IMR-90 (cell line): ENCODE measurements around the gene DUSP16. TPM values are rescaled to one million over a fixed set of nuclear protein-coding genes. Genes with fewer than 3 reads are reported as not detected.

Experiments
- ATAC-seq: fragments of 200-7000 bp; cut with Tn5 transposase; 2 replicates; pipeline ENCODE4 v1.9.1; 2020; ENCODE audit warnings: low read depth, mild to moderate bottlenecking, moderate library complexity
- BruUV-seq: library from RNA; stranded (reverse); fragments of 400-500 nt; replicated peaks from 2 replicates; lab custom pipeline; 2021; lab: Mats Ljungman, UMichigan
- CTCF ChIA-PET: fragments of 300-600 bp; formaldehyde crosslinking; extraction: SDS; loops from one replicate; lab custom pipeline; 2021; ENCODE audit warnings: antibody characterized with exemption; lab: Yijun Ruan, JAX
- POLR2A ChIA-PET: fragments of 300-600 bp; sonication (Branson Sonifier 250); formaldehyde crosslinking; loops from one replicate; lab custom pipeline; 2022; ENCODE audit warnings: antibody characterized with exemption; ENCODE audit not compliant: unreplicated experiment; lab: Charles Lee
- DNase-seq: peaks from one replicate; pipeline ENCODE4 v3.0.0; 2013
- H2AFZ ChIP-seq: replicated peaks from 2 replicates; pipeline ENCODE3; 2013; ENCODE audit warnings: low read length, mild to moderate bottlenecking; ENCODE audit not compliant: poor library complexity
- H2AK5ac ChIP-seq: 2 replicates; pipeline ENCODE4 v1.6.1; 2013; ENCODE audit warnings: low read depth, low read length, inconsistent platforms
- H2AK9ac ChIP-seq: replicated peaks from 2 replicates; pipeline ENCODE3; 2013; ENCODE audit warnings: mild to moderate bottlenecking, low read depth, low read length, moderate library complexity; ENCODE audit not compliant: poor library complexity
- H2BK120ac ChIP-seq: 2 replicates; pipeline ENCODE4 v1.6.1; 2013; ENCODE audit warnings: low read depth, low read length, inconsistent platforms
- H2BK15ac ChIP-seq: 3 replicates; pipeline ENCODE4 v1.6.1; 2013; ENCODE audit warnings: low read depth, low read length, inconsistent platforms
- H2BK20ac ChIP-seq: 2 replicates; pipeline ENCODE4 v1.6.1; 2013; ENCODE audit warnings: low read depth, mild to moderate bottlenecking, inconsistent platforms, low read length, moderate library complexity
- H2BK5ac ChIP-seq: 2 replicates; pipeline ENCODE4 v1.6.1; 2013; ENCODE audit warnings: mild to moderate bottlenecking, low read depth, low read length, inconsistent platforms; ENCODE audit not compliant: poor library complexity, severe bottlenecking
- H3K14ac ChIP-seq: replicated peaks from 2 replicates; pipeline ENCODE4 v1.6.1; 2013; ENCODE audit warnings: low read depth, low read length, inconsistent platforms
- H3K18ac ChIP-seq: 2 replicates; pipeline ENCODE4 v1.6.1; 2013; ENCODE audit warnings: low read depth, low read length, control low read depth
- H3K23ac ChIP-seq: 2 replicates; pipeline ENCODE4 v1.6.1; 2013; ENCODE audit warnings: low read depth, low read length, inconsistent platforms
- H3K27ac ChIP-seq: 2 replicates; pipeline ENCODE4 v1.5.1; 2013; ENCODE audit warnings: mild to moderate bottlenecking, control low read depth, low read length; ENCODE audit not compliant: insufficient read depth
- H3K27me3 ChIP-seq: 2 replicates; pipeline ENCODE4 v1.6.1; 2013; ENCODE audit warnings: low read length; ENCODE audit not compliant: control insufficient read depth, insufficient read depth
- H3K36me3 ChIP-seq: 2 replicates; pipeline ENCODE4 v1.6.1; 2013; ENCODE audit warnings: low read length, mixed read lengths; ENCODE audit not compliant: control insufficient read depth, insufficient read depth
- H3K4ac ChIP-seq: 2 replicates; pipeline ENCODE4 v1.6.1; 2013; ENCODE audit warnings: low read depth, low read length, inconsistent platforms
- H3K4me1 ChIP-seq: 2 replicates; pipeline ENCODE4 v1.6.1; 2013; ENCODE audit warnings: low read length, mixed read lengths; ENCODE audit not compliant: control insufficient read depth, insufficient read depth
- H3K4me2 ChIP-seq: 2 replicates; pipeline ENCODE4 v1.6.1; 2013; ENCODE audit warnings: low read depth, mild to moderate bottlenecking, control low read depth, low read length, moderate library complexity
- H3K4me3 ChIP-seq: 2 replicates; pipeline ENCODE4 v1.5.1; 2013; ENCODE audit warnings: low read depth, mild to moderate bottlenecking, control low read depth, low read length, moderate library complexity; ENCODE audit not compliant: insufficient read depth
- H3K56ac ChIP-seq: 2 replicates; pipeline ENCODE4 v1.6.1; 2013; ENCODE audit warnings: low read length, inconsistent platforms; ENCODE audit not compliant: insufficient read depth; ENCODE audit errors: extremely low read depth
- H3K79me1 ChIP-seq, 2 experiments: 2 replicates each; pipeline ENCODE4 v1.6.1; 2013; ENCODE audit warnings: low read length in 2 of 2, inconsistent platforms in 1 of 2, low read depth in 1 of 2
- H3K9ac ChIP-seq: 2 replicates; pipeline ENCODE4 v1.6.1; 2013; ENCODE audit warnings: low read depth, low read length, control low read depth
- H3K9me1 ChIP-seq: 2 replicates; pipeline ENCODE4 v1.6.1; 2013; ENCODE audit warnings: low read length, inconsistent platforms; ENCODE audit not compliant: insufficient read depth
- H3K9me3 ChIP-seq: 2 replicates; pipeline ENCODE4 v1.6.1; 2013; ENCODE audit warnings: low read length; ENCODE audit not compliant: control insufficient read depth, insufficient read depth
- H4K20me1 ChIP-seq: 2 replicates; pipeline ENCODE4 v1.6.1; 2013; ENCODE audit warnings: low read length, inconsistent platforms; ENCODE audit not compliant: insufficient read depth
- H4K5ac ChIP-seq: 2 replicates; pipeline ENCODE4 v1.6.1; 2013; ENCODE audit warnings: mild to moderate bottlenecking, low read depth, low read length, control low read depth
- H4K8ac ChIP-seq, 2 experiments: 2 replicates each; pipeline ENCODE4 v1.6.1; 2013; ENCODE audit warnings: low read depth in 2 of 2, low read length in 2 of 2, control low read depth in 1 of 2, inconsistent platforms in 1 of 2
- H4K91ac ChIP-seq: 2 replicates; pipeline ENCODE4 v1.6.1; 2013; ENCODE audit warnings: low read depth, low read length, inconsistent platforms; ENCODE audit not compliant: insufficient read depth
- CEBPB ChIP-seq: IDR thresholded peaks from 2 replicates; pipeline ENCODE4 v1.6.1; 2012; ENCODE audit warnings: low read depth, low read length, improper control_type of control experiment
- ELK1 ChIP-seq: fragments of 150-350 bp; IDR thresholded peaks from 2 replicates; pipeline ENCODE4 v1.6.1; 2016; ENCODE audit warnings: low read depth, mild to moderate bottlenecking, low read length, moderate library complexity, borderline replicate concordance
- FOS ChIP-seq: fragments of 150-350 bp; IDR thresholded peaks from 2 replicates; pipeline ENCODE4 v1.6.1; 2016; ENCODE audit warnings: low read depth, low read length
- MAFK ChIP-seq: IDR thresholded peaks from 2 replicates; pipeline ENCODE4 v1.6.1; 2012; ENCODE audit warnings: low read depth, low read length, improper control_type of control experiment
- POLR2A ChIP-seq: IDR thresholded peaks from 2 replicates; pipeline ENCODE4 v1.6.1; 2012; ENCODE audit warnings: mild to moderate bottlenecking, low read depth, low read length
- RAD21 ChIP-seq: IDR thresholded peaks from 2 replicates; pipeline ENCODE4 v1.6.1; 2012; ENCODE audit warnings: low read length, improper control_type of control experiment
- RCOR1 ChIP-seq: IDR thresholded peaks from 2 replicates; pipeline ENCODE4 v1.6.1; 2012; ENCODE audit warnings: mild to moderate bottlenecking, low read length, improper control_type of control experiment; ENCODE audit not compliant: insufficient replicate concordance
- SMC3 ChIP-seq: fragments of 150-350 bp; IDR thresholded peaks from 2 replicates; pipeline ENCODE4 v1.6.1; 2016; ENCODE audit warnings: low read depth, mild to moderate bottlenecking, antibody characterized with exemption, low read length, moderate library complexity
- USF2 ChIP-seq: fragments of 150-350 bp; IDR thresholded peaks from 2 replicates; pipeline ENCODE4 v1.6.1; 2017; ENCODE audit warnings: mild to moderate bottlenecking, antibody characterized with exemption, low read length, low read depth
- dilution Hi-C: fragments of 300-500 bp; cut with HindIII; formaldehyde crosslinking; loops from one replicate; pipeline ENCODE4 v1.14.3; 2018; ENCODE audit warnings: low sequenced_read_pairs; ENCODE audit not compliant: unreplicated experiment
- in situ Hi-C: fragments of 300-500 bp; cut with MboI; formaldehyde crosslinking; loops from 3 replicates; pipeline ENCODE4 v1.14.3; 2019; ENCODE audit warnings: low sequenced_read_pairs, inconsistent platforms, mixed read lengths
- intact Hi-C: fragments of 100-400 bp; cut with micrococcal nuclease; formaldehyde crosslinking; loops from 2 replicates; pipeline ENCODE4 v1.10.0; 2022
- polyA plus RNA-seq, 3 experiments: library from polyadenylated mRNA; depleted of rRNA; stranded (reverse); fragments of >200 nt; gene quantifications; 2 replicates each; pipeline ENCODE4 v1.2.3, GENCODE V29; 2012; ENCODE audit warnings: low replicate concordance in 1 of 3
- total RNA-seq: library from RNA; depleted of rRNA; stranded (reverse); fragments of >200 nt; gene quantifications from 2 replicates; pipeline ENCODE4 v1.2.3, GENCODE V29; 2012

The DUSP16 gene
- total and polyA plus RNA-seq, 2 of the 4 experiments (the other 2 are of a cell fraction), result 4.7 to 10.0 TPM

- no peak overlapping the region for H4K8ac ChIP-seq
- no peak overlapping the region for H3K4ac ChIP-seq
- H2AFZ ChIP-seq, result no peak overlapping the region
- H3K18ac ChIP-seq, result no peak overlapping the region
- POLR2A ChIA-PET, result no interaction called here
- H4K91ac ChIP-seq, result no peak overlapping the region
- H4K20me1 ChIP-seq, result no peaks in the 10 kb centered on the region
- no peak overlapping the region for H3K9ac ChIP-seq
- H3K14ac ChIP-seq, result no peak overlapping the region
- no peak overlapping the region for H2BK15ac ChIP-seq
- in situ Hi-C loops (no loop called here), dilution Hi-C loops (no loop called here), intact Hi-C loops (no loop called here)
- no peak overlapping the region for H2BK20ac ChIP-seq
- peaks cover 6 to 21% of the 10 kb centered on the region in 2 experiments; a peak in 2 of 4 replicates for H3K79me1 ChIP-seq
- no TSS peak for BruUV-seq
- DNase-seq, result no peak
- no peaks in the 10 kb centered on the region for H3K27me3 ChIP-seq
- TF ChIP-seq POLR2A (no peak), MAFK (no peak), FOS (no peak), RCOR1 (no peak), RAD21 (no peak), USF2 (no peak), SMC3 (no peak), CEBPB (no peak), ELK1 (no peak)
- H3K27ac ChIP-seq, result no peak overlapping the region
- CTCF ChIA-PET, result no interaction called here
- no peak overlapping the region for H3K4me3 ChIP-seq
- H3K4me1 ChIP-seq, result peaks cover 4% of the 10 kb centered on the region; the same call in 1 of the 2 replicates
- H3K56ac ChIP-seq, result no peak overlapping the region
- no peak for ATAC-seq
- no peak overlapping the region for H3K4me2 ChIP-seq
- H2BK120ac ChIP-seq, result no peak overlapping the region
- no peak overlapping the region for H2AK5ac ChIP-seq
- no peak overlapping the region for H4K5ac ChIP-seq
- H3K23ac ChIP-seq, result no peak overlapping the region
- H3K9me3 ChIP-seq, result no peaks in the 10 kb centered on the region
- no peak overlapping the region for H2BK5ac ChIP-seq
- H3K36me3 ChIP-seq, result peaks cover 5% of the 10 kb centered on the region
- H2AK9ac ChIP-seq, result no peak overlapping the region
- H3K9me1 ChIP-seq, result peaks cover 3% of the 10 kb centered on the region; the same call in 1 of the 2 replicates
Measured at GRCh38 chr12:12491606-12492005, 71.1 kb downstream of the DUSP16 start.
